ENCODE results near the gene PIR.

The PIR gene

GRCh38 chrX:15343075-15343476 is 150.1 kb downstream of the PIR start:
- no peak for DNase-seq

DNA sequence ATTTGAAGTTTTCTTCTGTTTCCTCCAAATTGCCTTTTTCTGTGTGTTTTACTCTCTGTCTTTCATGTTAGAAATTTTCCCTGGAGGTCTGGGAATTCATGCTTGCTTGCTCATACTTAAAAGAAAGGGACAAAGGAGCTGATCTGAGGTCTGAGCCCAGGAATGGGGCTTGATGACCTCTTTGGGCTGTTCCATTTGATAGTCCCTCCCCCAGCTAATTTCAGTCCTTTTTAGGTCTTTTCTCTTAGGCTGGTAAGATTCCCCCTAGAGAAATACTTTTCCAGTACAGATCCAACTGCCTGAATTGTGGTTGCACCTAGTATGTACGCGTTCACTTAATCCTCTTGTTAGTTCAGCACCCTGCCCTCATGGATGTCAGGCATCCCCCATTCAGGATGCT is 152.3 kb downstream of the PIR start:
- DNase-seq, result no peak

DNA sequence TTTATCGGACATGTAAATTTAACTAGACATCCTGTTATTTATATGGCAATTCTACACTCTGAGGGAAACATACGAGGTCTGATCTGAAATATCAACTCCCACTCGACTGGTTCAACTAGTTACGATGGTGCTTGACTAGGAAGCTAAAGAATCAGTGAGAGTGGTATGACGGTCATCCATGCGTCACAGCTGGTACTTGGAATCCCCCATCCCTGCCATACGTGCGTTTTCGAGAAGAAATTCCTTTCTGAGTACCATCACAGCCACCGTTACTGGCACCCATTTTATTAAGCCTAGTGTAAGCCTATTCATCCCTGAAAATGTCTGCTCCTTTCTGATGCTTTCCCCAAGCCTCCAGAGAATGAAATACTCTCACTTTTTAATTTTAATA is 157.1 kb downstream of the PIR start:
- DNase-seq, result no peak

GRCh38 chrX:15335135-15336022 is 157.8 kb downstream of the PIR start, which contains the start of gene PIGA:
PIGA (minus strand) TSS chrX:15335523; CDS start chrX:15331930, 3,593 bp downstream.
- peak; percentile 68 to 95 for DNase-seq
